Middle frontal gyrus (tissue), 1 donor: Measurements from ENCODE around the gene OLFML2A.

Experiments used
- DNase-seq: peaks from one replicate; pipeline ENCODE4 v3.0.0-alpha.2; 2015; ENCODE audit warnings: low spot score; ENCODE audit errors: extremely low spot score

OLFML2A gene

DNA sequence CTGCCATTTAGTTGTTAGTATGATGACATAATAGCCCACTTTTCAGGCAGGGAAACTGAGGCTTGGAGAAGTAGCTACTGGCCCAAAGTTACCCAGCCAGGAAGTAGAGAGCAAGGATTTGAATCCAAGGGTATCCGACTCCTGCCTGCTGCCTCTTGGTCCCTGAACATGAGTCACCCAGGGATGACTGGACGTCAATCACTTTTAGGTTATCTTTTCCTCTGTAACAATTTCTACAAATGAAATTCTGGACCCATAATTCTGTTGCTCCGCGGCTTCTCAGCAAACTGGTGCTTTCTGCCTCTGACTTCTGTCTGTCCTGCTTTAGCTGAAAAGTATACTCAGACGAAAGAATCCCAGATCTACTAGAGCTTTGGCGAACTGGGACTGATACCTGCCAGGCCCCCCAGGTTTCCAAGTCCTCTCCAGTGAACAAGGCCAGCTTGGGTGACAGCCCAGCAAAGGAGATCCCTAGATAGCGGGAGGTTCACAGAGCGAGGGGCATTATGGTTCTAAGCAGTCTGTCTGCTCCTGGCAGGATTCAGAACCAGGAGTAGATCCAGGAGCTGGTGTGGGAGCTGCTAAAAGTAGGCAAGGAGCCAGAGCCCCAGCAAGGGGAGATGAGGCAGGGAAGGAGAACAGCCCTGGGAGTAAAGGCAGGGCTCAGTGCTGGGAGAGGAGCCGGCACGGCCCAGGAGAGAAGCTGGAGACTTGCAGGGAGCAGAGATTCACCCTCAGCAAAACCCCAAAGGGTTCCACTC lies 20.6 kb downstream of the OLFML2A start:
- no peak for DNase-seq

DNA sequence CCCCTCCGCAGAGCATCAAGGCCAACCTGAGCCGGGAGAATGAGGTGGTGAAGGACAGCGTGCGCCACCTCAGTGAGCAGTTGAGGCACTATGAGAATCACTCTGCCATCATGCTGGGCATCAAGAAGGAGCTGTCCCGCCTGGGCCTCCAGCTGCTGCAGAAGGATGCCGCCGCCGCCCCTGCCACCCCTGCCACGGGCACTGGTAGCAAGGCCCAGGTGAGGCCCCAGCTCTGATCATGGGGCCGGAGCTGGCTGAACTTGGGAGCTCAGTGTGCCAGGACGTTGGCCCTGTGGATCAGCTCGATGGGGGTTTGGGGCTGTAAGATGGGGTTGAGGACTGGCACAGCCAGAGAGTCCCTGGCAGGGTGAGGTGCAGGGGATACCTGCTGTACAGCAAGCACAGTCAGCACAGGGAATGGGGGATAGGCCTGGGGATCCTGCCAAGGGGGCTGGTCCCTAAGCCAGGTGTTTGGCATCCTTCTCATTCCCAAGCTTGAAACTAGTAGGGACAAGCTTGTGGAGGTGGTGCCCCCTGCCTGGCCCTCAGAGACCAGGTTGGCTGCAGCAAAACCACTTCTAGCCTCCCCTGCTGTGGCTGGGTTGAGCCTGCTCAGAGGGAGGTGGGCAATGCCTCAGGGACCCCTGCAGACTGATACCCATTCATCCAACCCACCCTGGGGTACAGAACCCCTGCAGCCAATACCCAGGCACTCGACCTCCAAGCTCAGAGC lies 22.5 kb downstream of the OLFML2A start:
- DNase-seq, result no peak

- DNase-seq, result no peak
Observed at GRCh38 chr9:124800306-124801259, 23.6 kb downstream of the OLFML2A start.

DNA sequence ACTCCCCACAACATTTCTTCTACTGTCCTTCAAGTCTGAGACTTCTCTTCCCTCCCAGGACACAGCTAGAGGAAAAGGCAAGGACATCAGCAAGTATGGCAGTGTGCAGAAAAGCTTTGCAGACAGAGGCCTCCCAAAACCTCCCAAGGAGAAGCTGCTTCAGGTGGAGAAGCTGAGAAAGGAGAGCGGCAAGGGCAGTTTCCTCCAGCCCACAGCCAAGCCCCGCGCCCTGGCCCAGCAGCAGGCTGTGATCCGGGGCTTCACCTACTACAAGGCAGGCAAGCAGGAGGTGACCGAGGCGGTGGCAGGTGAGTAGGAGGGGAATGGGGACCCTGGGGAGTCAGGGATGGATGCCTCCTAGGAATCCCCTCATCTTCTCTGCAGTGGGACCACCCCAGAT lies 24.4 kb downstream of the OLFML2A start:
- DNase-seq, result no peak

GRCh38 chr9:124802426-124802825 lies 25.5 kb downstream of the OLFML2A start:
- DNase-seq, result no peak

DNA sequence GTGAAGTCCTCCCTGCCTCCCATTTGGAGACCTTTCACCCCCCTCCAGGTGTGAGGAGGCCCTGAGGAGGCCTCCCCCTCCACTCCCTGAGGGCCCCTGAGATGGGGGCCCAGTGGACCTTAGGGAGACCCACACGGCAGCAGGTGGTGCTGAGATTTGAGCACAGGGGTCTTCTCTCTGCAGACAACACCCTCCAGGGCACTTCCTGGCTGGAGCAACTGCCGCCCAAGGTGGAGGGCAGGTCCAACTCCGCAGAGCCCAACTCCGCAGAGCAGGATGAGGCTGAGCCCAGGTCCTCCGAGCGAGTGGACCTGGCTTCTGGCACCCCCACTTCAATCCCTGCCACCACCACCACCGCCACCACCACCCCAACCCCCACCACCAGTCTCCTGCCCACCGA lies 27.0 kb downstream of the OLFML2A start:
- DNase-seq, result no peak

- no peak for DNase-seq
Observed at GRCh38 chr9:124805186-124805585, 28.3 kb downstream of the OLFML2A start.

DNA sequence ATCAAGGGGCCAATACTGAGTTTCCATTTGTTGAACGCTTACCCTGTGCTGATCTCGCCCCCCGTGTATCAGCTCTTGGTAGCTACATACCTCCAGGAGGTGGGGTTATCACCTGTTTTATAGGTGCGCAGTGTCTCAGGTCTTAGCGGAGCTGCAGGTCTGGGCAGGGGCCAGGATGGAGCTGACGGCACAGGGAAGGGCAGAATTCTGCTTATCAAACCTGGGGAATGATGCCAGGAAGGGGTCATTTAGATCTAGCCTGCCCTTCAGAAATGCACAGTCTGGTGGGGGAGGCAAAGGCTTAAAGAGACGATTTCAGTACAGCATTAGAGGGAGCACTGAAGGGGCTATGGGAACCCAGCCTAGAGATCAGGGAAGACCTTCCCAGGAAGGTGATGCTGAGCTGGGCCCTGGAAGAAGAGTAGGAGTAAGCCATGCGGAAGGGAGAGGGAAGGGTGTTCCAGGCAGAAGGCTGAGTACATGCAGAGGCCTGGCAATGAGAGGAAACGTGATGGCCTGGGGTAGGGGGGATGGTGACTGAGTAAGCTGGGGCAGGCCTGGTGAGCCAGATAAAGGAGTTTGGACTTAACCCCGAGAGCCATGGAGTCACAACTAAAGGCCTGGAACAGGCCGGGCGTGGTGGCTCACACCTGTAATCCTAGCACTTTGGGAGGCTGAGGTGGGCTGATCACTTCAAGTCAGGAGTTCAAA lies 31.5 kb downstream of the OLFML2A start:
- DNase-seq, result no peak

- no peak for DNase-seq
Observed at GRCh38 chr9:124809211-124809610, 32.3 kb downstream of the OLFML2A start.

- DNase-seq, result no peak
Observed at GRCh38 chr9:124809741-124810500, 33.0 kb downstream of the OLFML2A start.

GRCh38 chr9:124810663-124811355 lies 33.9 kb downstream of the OLFML2A start:
- DNase-seq, result no peak

GRCh38 chr9:124812441-124812876 lies 35.5 kb downstream of the OLFML2A start:
- no peak for DNase-seq

GRCh38 chr9:124813041-124813440 lies 36.1 kb downstream of the OLFML2A start:
- no peak for DNase-seq

DNA sequence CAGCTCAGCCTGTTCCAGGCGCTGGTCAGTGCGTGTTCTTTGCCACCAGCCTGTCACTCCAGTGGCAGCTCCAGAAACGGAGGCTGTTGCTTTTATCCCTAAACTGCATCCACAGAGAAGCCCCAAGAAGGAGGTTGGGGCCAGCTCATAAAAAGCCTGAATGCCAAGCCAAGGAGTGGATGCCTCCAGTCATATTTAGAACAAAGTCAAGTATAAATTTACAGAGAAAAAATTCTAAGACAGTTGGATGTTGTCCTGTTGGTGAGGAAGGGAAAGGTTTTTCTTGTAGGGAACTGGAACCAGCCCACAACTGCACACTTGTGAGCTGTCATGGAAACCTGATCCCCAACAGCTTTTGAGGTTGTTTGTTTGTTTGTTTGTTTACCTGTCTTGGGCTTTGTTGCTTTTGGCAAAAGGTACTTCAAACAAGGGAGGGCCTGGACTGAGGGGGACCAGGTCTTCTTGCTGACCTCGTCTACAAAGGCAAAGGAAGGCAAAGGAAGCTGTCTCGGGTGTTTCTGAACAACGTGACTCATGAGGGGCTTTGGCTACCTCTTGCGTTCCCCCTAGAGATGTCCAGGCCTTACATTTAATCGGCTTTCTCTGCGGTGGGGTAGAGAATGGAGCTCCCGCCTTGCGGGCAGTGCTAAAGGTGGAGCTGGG lies 36.7 kb downstream of the OLFML2A start:
- no peak for DNase-seq

- DNase-seq, result no peak
Observed at GRCh38 chr9:124814164-124814535, 37.2 kb downstream of the OLFML2A start.

DNA sequence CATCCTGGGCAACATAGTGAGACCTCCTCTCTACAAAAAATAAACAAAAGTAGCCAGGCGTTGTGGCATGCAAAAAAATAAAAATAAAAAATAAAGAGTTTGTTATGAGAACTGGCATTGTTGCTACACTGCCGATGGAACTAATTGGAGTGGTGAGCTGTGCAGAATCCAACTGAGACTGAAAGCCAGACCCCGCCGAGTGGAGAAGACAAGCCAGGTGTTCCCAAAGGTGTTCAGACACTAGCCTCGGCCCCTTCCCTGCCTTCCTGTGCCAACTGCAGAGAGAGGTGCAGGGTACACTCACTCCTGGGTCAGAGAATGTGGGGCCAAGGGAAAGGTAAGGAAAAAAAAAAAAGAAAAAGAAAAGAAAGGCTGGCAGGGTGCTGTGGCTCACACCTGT lies 38.7 kb downstream of the OLFML2A start:
- no peak for DNase-seq

- no peak for DNase-seq
Observed at GRCh38 chr9:124818431-124819281, 41.7 kb downstream of the OLFML2A start.
